Measurements from ENCODE around the gene MEF2C.
"Not testable (repeated sequence)": the region's sequence is repeated elsewhere in the genome, so short reads cannot be mapped to it uniquely, and the experiment has no call there.

The MEF2C gene

GRCh38 chr5:88883059-88883835 is at the start of gene MEF2C:
Gene MEF2C (minus strand): TSS chr5:88883184. CDS start chr5:88823788, 59,396 bp downstream.
- no peak for DNase-seq (ENCODE audit: low read depth in 2 of 2)

- DNase-seq (ENCODE audit: low read depth in 2 of 2), result no peak
Measured at GRCh38 chr5:88932541-88932940, 49.6 kb upstream of the MEF2C start.

- DNase-seq (ENCODE audit: low read depth in 2 of 2), result no peak
Measured at GRCh38 chr5:88930335-88930734, 47.4 kb upstream of the MEF2C start.

GRCh38 chr5:88929385-88929784 is 46.4 kb upstream of the MEF2C start:
- DNase-seq (ENCODE audit: low read depth in 2 of 2), result no peak

- DNase-seq (ENCODE audit: low read depth in 2 of 2), result no peak
Measured at GRCh38 chr5:88926774-88927173, 43.8 kb upstream of the MEF2C start.

- no peak for DNase-seq (ENCODE audit: low read depth in 2 of 2)
Measured at GRCh38 chr5:88925692-88926490, 42.9 kb upstream of the MEF2C start.

- no peak for DNase-seq (ENCODE audit: low read depth in 2 of 2)
Measured at GRCh38 chr5:88924330-88924657, 41.3 kb upstream of the MEF2C start.

- DNase-seq (ENCODE audit: low read depth in 2 of 2), result no peak
Measured at GRCh38 chr5:88923623-88924329, 40.8 kb upstream of the MEF2C start.

- not testable (repeated sequence) for DNase-seq (ENCODE audit: low read depth in 2 of 2)
Measured at GRCh38 chr5:88912743-88913142, 29.8 kb upstream of the MEF2C start.

GRCh38 chr5:88911059-88911572 is 28.1 kb upstream of the MEF2C start:
- not testable (repeated sequence) for DNase-seq (ENCODE audit: low read depth in 2 of 2)

- DNase-seq (ENCODE audit: low read depth in 2 of 2), result not testable (repeated sequence)
Measured at GRCh38 chr5:88904478-88904877, 21.5 kb upstream of the MEF2C start.

GRCh38 chr5:88903966-88904365 is 21.0 kb upstream of the MEF2C start:
- DNase-seq (ENCODE audit: low read depth in 2 of 2), result not testable (repeated sequence)

- not testable (repeated sequence) for DNase-seq (ENCODE audit: low read depth in 2 of 2)
Measured at GRCh38 chr5:88901077-88901476, 18.1 kb upstream of the MEF2C start.

GRCh38 chr5:88899096-88899737 is 16.2 kb upstream of the MEF2C start:
- DNase-seq (ENCODE audit: low read depth in 2 of 2), result no peak

GRCh38 chr5:88897748-88898147 is 14.8 kb upstream of the MEF2C start:
- no peak for DNase-seq (ENCODE audit: low read depth in 2 of 2)

GRCh38 chr5:88895681-88896501 is 12.9 kb upstream of the MEF2C start:
- DNase-seq (ENCODE audit: low read depth in 2 of 2), result no peak

GRCh38 chr5:88892669-88893068 is 9.7 kb upstream of the MEF2C start:
- no peak for DNase-seq (ENCODE audit: low read depth in 2 of 2)

- DNase-seq (ENCODE audit: low read depth in 2 of 2), result no peak
Measured at GRCh38 chr5:88890070-88890781, 7.2 kb upstream of the MEF2C start.

- no peak for DNase-seq (ENCODE audit: low read depth in 2 of 2)
Measured at GRCh38 chr5:88889189-88890069, 6.4 kb upstream of the MEF2C start.

All from stimulated activated CD4-positive, alpha-beta T cell treated with anti-CD3 and anti-CD28 coated beads, Interleukin-15, amount 100 ng/mL, for 48 hours (primary cell).